HG02610 (cell line): ENCODE measurements around the gene JMJD1C.
"Not testable (repeated sequence)": the region's sequence is repeated elsewhere in the genome, so short reads cannot be mapped to it uniquely, and the experiment has no call there.

ENCODE experiments used
- ATAC-seq: cut with Tn5 transposase; IDR thresholded peaks from one replicate; pipeline ENCODE4 v1.9.1; 2021; ENCODE audit warnings: mild to moderate bottlenecking, moderate library complexity; ENCODE audit not compliant: unreplicated experiment

Gene JMJD1C

GRCh38 chr10:63410633-63411032 is 55.1 kb downstream of the JMJD1C start:
- no peak for ATAC-seq

DNA sequence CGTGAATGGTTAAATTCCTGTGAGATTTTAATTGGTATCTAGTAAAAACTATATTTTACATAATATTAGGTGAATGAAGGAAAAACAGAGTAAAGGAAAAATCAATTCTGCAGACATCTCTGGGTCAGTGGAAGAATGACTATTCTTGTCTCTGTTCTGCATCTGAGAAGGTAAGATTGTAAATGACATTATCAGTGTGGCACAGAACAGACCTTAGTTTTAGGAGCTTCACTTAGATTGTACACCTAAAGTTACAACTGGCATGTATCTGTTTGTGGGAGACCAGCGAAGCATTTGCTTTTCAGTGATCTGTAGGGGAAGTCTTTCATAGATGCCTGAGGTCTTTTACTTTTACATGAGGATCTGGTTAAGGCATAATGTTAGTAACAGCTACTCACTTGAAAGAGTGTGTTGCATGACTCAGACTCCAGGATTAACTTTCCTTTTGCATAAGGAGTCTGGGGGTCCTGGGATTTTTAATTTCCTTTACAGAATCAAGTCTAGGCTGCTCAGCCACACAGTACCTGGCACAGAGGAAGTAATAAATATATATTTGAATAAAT is 56.2 kb downstream of the JMJD1C start:
- no peak for ATAC-seq

DNA sequence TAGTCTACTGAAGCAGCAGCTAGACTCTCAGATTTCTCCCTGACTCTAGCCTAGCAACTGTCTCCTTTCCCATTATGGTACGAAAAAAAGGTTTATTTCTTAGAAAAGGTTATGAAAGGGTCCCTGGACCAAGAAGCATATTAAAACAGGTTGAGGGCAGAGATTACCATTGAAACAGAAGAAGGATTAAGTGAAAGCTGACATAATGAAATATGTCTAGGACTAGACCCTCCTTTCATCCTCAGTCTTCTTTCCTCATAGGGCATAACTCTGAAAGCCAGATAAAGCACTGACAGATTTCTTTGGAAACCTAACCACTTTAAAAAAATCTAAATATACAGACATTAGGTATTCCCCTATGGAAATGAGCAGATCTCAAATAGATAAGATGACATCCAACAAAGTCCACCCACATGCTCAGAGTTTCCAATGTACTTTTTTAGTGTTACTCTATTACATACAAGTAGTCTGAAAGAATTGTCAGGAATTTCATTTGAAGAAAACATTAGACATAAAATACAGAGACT is 58.6 kb downstream of the JMJD1C start:
- no peak for ATAC-seq

GRCh38 chr10:63396133-63396761 is 69.5 kb downstream of the JMJD1C start:
- ATAC-seq: no peak

- no peak for ATAC-seq
Measured at GRCh38 chr10:63393050-63393449, 72.7 kb downstream of the JMJD1C start.

DNA sequence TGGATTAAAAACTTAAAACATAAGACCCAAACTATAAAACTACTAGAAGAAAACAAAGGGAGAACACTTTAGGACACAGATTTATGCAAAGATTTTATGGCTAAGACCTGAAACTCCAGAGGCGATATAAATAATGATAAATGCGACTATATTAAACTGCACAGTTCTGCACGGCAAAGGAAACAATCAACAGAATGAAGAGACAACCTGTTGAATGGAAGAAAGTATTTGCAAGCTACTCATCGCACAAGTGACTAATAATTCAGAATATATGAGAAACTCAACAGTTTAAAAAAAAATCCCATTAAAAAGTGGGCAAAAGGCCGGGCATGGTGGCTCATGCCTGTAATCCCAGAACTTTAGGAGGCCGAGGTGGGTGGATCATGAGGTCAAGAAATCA is 73.6 kb downstream of the JMJD1C start:
- ATAC-seq: no peak

DNA sequence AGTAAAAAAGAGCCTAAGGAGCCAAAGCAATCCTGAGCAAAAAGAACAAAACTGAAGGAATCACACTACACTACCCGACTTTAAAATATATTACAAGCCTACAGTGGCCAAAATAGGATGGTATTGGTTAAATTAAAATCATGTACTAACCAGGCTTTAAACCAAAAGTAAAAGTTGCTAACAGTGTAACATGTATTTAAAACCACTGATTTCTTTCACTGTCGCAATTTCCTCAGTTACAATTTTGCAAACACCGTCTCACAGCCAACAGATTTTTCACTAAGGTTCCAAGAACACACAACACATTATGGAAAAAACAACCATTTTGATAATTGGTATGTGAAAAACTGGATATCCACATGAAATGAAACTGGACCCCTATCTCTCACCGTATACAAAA is 74.0 kb downstream of the JMJD1C start:
- no peak for ATAC-seq

DNA sequence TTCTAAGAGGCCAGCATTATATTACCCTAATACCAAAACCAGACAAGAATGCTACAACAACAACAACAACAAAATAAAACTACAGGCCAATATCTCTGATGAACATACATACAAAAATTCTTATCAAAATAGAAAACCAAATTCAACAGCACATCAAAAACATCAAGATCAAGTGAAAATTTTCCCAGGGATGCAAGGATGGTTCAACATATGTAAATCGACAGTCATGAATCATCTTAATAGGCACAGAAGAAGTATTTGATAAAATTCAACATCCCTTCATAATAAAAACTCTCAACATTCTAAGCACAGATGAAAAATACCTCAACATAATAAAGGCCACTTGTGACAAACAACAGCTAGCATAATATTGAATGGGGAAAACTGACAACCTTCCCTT is 75.3 kb downstream of the JMJD1C start:
- no peak for ATAC-seq

- peak; percentile 60 for ATAC-seq
Measured at GRCh38 chr10:63388421-63389031, 77.3 kb downstream of the JMJD1C start.

DNA sequence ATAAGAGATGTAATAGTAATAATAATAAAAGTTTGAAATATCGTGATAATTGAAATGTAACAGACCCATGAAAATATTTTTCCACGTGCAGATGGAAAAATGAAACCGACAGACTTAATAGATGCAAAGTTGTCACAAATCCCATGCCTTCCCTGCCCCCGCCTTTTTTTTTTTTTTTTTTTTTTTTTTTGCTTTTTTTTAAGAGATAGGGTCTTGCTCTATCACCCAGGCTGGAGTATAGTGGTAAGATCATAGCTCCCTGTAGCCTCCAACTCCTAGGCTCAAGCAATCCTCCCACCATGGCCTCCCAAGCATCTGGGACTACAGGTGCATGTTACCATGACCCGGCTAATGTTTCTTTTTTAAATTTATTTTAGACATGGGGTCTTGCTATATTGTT is 80.5 kb downstream of the JMJD1C start:
- no peak for ATAC-seq

GRCh38 chr10:63384675-63385074 is 81.1 kb downstream of the JMJD1C start:
- ATAC-seq: no peak

- ATAC-seq: no peak
Measured at GRCh38 chr10:63384001-63384400, 81.8 kb downstream of the JMJD1C start.

- ATAC-seq: no peak
Measured at GRCh38 chr10:63383141-63383540, 82.6 kb downstream of the JMJD1C start.

GRCh38 chr10:63382066-63382465 is 83.7 kb downstream of the JMJD1C start:
- no peak for ATAC-seq

DNA sequence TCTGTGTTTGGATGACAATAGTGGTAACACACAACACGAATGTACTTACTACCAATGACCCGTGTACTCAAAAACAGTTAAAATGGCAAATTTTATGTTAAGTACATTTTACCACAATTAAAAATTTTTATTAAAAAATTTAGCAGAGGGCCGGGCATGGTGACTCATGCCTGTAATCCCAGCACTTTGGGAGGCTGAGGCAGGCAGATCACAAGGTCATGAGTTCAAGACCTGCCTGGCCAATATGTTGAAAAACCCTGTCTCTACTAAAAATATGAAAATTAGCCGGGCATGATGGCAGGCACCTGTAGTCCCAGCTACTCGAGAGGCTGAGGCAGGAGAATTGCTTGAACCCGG is 88.5 kb downstream of the JMJD1C start:
- ATAC-seq: not testable (repeated sequence)

GRCh38 chr10:63376560-63377304 is 89.0 kb downstream of the JMJD1C start:
- ATAC-seq: peak; percentile 94

DNA sequence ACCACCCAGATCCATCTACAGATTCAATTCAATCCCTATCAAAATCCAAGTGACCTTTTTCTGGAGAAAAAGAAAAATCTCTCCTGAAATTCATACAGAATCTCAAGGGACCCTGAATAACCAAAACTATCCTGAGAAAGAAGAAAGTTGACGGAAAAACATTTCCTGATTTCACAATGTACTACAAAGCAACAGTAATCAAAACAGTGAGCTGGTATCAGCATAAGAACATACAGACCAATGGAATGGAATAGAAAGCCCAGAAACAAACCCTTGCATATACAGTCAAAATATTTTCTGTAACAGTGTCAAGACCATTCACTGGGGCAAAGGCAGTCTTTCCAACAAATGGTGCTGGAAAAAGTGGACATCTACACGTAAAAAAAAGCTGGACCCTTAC is 89.9 kb downstream of the JMJD1C start:
- ATAC-seq: no peak

- no peak for ATAC-seq
Measured at GRCh38 chr10:63375458-63375857, 90.3 kb downstream of the JMJD1C start.

- ATAC-seq: no peak
Measured at GRCh38 chr10:63374991-63375390, 90.8 kb downstream of the JMJD1C start.

DNA sequence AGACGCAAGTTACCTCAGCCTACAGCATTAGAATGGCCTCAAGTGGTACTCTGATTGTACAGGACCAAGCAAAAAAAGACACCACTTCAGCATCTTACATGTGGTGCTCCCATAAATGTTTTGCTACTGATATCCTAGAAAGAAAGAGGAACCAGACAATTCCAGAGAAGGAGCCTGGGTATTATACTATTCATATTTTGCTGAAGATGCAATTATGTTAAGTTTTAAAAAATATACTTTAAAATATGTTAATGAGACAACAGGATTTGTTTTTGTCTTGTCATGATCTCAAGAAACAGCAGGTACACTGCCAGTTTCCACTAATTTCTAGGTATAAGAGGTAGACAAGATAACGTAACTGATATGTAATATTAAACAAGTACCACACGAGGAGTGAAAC is 92.6 kb downstream of the JMJD1C start:
- no peak for ATAC-seq

GRCh38 chr10:63369711-63370110 is 96.1 kb downstream of the JMJD1C start:
- no peak for ATAC-seq

- ATAC-seq: no peak
Measured at GRCh38 chr10:63368365-63368764, 97.4 kb downstream of the JMJD1C start.
